ENCODE measurements around the gene MYBPC2.

- no peak for TF ChIP-seq KLF7 (tag by site-specific recombination; IDR thresholded peaks at IDR 0.05; ENCODE audit: borderline replicate concordance)
- TF ChIP-seq ZNF692 (tag by site-specific recombination; IDR thresholded peaks at IDR 0.05) = no peak
- TF ChIP-seq ZNF274 (IDR thresholded peaks at IDR 0.05; ENCODE audit: low read length) = no peak
- no peak for TF ChIP-seq ZNF274 (tag by site-specific recombination; IDR thresholded peaks at IDR 0.05; ENCODE audit: borderline replicate concordance)
- TF ChIP-seq REST (tag by site-specific recombination; IDR thresholded peaks at IDR 0.05) = no peak
Measured at GRCh38 chr19:50466706-50467039, 34.0 kb downstream of the MYBPC2 start.
